ENCODE measurements around the gene CLCF1.
A peak's percentile ranks its signal among the peaks of the same experiment; 100 is the strongest.

CLCF1 gene

DNA sequence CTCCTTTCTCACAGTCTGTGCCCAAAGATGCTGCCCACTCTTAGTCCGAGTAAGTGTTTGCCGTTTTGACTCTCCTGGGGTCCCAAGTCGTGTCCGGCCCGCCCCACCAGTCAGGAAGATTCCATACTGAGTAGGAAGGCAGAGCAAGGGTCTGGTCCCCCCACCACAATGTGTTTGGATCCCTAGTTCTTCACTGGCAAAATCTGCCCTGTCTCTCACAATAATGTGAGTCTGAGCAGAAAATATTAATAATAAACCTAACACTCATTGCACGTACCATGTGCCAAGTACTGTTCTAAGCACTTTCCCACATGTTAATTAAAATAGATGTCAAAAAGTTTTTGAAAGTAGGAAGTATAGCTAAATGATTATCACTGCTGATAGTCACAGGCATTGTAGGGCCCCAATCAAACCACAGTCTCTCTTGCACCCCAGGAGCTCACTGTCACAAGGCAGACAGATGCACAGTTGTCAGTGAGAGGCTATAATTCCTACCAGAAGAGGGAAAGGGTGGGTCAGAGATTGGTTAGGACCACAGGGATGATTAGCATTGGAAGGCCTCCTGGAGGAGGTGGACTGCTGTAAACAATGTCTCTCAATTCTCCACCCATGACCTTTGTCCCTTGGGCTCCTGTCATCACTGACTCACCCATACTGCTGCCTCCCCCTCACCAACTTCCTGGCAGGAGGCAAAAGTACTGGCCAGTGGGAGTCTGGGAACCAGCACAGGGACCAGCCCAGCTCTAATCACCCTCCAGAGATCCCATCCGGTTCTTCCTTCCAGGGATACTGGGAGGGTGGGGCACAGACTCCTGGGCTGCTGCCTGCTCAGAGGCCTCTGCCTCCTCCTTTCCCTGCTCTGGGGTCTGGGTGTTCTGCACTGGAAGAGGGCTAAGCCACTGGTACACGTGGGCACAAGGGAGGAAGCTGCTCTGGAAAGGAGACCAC, 19.0 kb downstream of the CLCF1 start:
- H3K4me3 ChIP-seq (ENCODE audit: low read length): peak overlapping the region; percentile 81
- peak; percentile 87 for DNase-seq (ENCODE audit: low read depth)
- peak; percentile 5 for TF ChIP-seq CTCF (IDR thresholded peaks at IDR 0.05; ENCODE audit: insufficient read depth, low read depth, low read length, missing control alignments)

GRCh38 chr11:67353317-67354074, 19.9 kb downstream of the CLCF1 start, which contains the start of gene POLD4:
Gene POLD4, minus strand, starts transcription at chr11:67353546. Its CDS starts 147 bp downstream, at chr11:67353399.
- peak; percentile 94 for DNase-seq (ENCODE audit: low read depth)
- TF ChIP-seq CTCF (IDR thresholded peaks at IDR 0.05; ENCODE audit: insufficient read depth, low read depth, low read length, missing control alignments): no peak
- peak within 1 kb of the TSS; percentile 81 for H3K4me3 ChIP-seq (ENCODE audit: low read length)

- no peak for TF ChIP-seq CTCF (IDR thresholded peaks at IDR 0.05; ENCODE audit: insufficient read depth, low read depth, low read length, missing control alignments)
- peak overlapping the region; percentile 81 for H3K4me3 ChIP-seq (ENCODE audit: low read length)
- DNase-seq (ENCODE audit: low read depth): no peak
These were observed 20.7 kb downstream of the CLCF1 start for GRCh38 chr11:67352546-67353316.

GRCh38 chr11:67351275-67352005, 22.0 kb downstream of the CLCF1 start:
- peak; percentile 90 for DNase-seq (ENCODE audit: low read depth)
- TF ChIP-seq CTCF (IDR thresholded peaks at IDR 0.05; ENCODE audit: insufficient read depth, low read depth, low read length, missing control alignments): peak; percentile 96

DNA sequence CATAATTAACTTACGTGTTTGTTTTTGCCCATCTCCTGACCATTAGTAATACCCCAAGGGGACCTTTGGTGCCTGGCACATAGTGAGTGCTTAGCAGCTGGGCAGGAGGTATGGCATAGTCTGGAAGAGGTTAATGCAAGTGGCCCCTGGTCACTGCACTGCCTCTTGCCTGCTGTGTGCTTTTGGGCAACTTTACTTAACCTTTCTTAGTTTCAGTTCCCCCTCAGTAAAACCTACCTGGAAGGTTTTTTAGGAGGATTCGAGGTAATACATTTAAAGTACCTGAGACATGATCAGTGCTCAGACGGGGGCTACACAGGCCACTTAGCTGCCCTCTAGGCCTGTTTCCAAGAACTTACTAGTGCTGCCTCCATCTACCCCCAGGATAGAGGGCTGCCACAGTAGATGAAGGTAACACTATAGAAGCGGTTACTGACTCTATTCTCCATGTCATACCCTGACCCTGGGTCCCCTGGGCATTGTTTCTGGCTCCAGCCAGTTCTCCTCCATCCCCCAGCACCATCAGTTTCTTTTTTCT, 23.4 kb downstream of the CLCF1 start:
- no peak for DNase-seq (ENCODE audit: low read depth)
- TF ChIP-seq CTCF (IDR thresholded peaks at IDR 0.05; ENCODE audit: insufficient read depth, low read depth, low read length, missing control alignments): no peak
- H3K4me3 ChIP-seq (ENCODE audit: low read length): no peak overlapping the region

More at GRCh38 chr11:67351275-67352005, 22.0 kb downstream of the CLCF1 start:
- no peak overlapping the region for H3K4me3 ChIP-seq (ENCODE audit: low read length)

- TF ChIP-seq CTCF (IDR thresholded peaks at IDR 0.05; ENCODE audit: insufficient read depth, low read depth, low read length, missing control alignments): no peak
These were observed 23.9 kb downstream of the CLCF1 start for GRCh38 chr11:67349457-67349856.

More at GRCh38 chr11:67349457-67349856, 23.9 kb downstream of the CLCF1 start:
- DNase-seq (ENCODE audit: low read depth): no peak
- no peak overlapping the region for H3K4me3 ChIP-seq (ENCODE audit: low read length)
